DMS114 treated with DMSO at 0.1 percent for 48 hours (cell line): ENCODE data around the gene KCND3.

ENCODE experiments used
- DNase-seq: peaks from one replicate; lab custom pipeline; 2025; ENCODE audit not compliant: unreplicated experiment; lab: John Stamatoyannopoulos, UW

The KCND3 gene

DNA sequence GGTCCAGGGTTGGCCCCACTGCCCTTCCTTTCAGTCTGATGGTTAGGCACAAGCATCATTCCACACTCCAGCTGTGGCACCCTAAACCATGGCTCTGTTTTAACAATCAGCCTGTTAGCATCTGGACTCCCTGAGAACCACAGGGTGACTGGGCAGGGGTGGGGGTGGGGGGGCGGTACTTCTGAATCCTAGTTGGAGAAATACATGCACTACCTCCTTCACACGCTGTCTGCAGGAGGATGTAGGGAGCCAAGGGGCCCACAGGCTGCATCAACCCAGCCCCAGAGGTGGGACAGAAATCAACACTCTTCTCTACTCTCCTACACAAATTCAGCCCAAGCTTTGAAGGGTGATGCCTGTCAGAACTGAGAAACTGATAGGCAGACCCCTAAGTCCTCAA is 209.9 kb downstream of the KCND3 start:
- no peak for DNase-seq

DNA sequence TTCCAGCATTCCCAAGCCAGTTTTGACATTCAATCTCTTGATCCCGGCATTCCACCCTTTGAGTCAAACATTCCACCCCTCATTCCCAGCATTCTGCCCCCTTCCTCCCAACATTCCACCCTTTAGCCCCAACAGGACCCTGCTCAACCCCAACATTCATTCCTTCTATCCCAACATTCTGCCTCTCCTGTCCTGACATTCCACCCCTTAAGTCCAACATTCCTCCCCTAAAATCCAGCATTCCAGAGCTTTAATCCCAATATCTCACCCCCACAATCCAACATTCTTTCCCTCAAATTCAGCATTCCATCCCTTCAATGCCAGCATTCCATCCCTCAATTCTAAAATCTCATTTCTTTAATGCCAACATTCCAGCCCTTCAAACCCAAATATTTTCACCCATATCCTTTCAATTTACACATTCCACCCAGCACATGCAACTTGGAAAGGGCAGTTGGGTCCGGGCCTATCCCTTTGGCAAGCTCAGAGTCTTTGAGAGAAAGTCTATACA is 210.9 kb downstream of the KCND3 start:
- DNase-seq, result peak; percentile 12

DNA sequence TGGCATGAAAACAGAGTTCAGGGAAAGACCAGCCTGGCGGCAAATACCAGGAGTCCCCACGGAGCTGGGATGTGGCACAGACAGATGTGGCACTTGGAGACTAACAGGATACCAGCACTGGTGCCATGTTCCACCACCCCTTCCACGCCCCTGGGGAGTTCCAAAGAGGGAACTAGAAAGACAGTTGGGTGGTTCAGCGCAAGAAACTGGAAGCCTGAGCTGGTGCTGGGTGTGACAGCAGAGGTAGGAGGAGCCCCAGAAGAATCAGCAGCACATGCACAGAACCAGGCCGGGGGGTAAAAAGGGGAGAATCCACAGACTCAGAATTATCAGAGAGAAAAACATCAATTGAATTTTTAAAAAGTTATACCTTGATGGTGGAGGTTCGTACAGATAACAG is 211.4 kb downstream of the KCND3 start:
- no peak for DNase-seq

DNA sequence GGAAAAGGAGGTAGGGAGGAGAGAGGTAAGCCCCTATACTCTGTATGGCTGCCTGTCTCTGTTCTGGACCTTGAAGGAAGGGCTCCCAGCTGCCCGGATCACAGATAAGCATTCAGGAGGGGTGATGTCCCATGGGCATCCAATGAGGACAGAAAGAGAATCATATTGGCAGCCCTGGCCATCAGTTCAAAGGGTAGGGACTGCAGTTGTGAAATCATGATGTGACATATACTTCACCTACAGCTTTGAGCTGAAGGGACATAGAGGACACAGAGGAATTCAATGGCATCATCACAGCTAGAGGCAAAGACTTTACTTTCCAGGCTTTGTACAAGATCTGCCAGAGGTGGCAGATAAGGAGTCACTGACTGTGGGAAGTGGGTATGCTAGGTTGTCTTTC is 212.2 kb downstream of the KCND3 start:
- no peak for DNase-seq

DNA sequence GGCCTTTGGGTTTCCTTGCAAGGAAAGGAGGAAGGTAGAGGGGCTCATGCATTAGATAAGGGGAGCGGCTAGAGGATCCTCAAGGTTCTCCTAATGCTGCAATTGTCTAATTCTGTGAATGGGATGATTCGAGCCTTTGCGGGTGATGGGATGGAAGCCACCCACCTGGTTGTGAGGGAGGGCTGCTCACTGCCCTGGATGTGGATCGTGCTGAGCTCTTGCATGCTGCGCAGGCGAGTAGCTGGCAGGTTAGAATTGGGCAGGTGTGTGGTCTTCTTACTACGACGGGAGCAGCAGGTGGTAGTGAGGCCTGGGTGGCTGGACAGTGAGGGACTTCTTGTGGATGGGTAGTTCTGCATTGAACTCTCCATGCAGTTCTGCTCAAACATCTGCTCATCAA is 212.6 kb downstream of the KCND3 start:
- DNase-seq, result no peak

DNA sequence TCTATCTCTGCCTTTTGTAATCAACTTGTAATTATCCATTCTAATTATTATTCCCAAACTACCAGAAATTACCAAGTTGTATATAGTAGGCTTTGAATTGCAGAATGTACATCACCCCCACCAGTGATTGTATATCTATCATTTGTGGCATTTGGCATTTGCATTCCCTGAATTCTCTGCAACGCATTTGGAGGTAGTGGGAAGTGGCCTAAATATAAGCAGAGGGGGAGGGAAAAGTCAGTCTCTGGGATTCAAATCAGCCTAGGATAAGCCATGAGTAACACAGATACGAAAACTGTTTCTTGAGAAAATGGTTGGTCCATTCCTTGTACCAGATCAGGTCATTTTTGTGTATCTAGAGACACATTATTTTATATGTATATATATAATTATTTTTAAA is 213.1 kb downstream of the KCND3 start:
- DNase-seq, result no peak

DNA sequence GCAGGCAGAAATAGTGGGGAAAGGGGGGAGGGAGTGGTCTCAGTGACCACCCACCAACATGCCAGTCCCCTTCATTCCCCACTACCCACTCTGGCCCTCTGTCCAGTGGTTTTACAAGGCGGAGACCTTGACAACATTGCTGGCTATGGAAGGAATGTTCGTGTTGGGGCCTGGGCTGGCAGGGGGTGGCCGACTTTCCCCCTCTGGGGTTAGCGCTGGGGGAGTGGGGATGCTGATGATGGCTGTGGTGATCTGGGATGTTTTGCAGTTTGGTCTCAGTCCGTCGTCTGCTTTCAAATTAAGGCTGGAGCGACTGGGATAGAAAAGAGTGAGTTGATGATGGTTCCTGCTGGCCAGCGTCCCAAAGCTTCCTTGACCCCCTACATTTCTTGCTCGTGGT is 213.5 kb downstream of the KCND3 start:
- no peak for DNase-seq

DNA sequence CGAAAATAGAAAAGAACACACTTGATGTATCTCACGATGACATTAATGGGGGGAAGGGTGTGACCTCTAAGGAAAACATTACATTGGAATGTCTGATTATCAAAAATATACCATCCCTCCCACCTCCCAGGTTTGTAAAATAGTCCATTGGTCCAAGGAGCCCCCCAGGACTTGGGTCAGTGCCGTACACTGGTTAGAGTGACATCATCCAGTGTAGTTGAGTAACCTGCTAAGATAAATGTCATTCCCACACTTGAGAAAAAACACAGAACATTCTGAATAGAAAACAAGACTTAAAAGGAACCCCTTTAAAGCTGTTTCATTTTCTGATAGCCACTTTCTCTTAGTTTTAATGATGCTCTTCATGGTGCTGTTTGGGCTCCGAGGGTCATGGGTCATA is 218.6 kb downstream of the KCND3 start:
- no peak for DNase-seq

DNA sequence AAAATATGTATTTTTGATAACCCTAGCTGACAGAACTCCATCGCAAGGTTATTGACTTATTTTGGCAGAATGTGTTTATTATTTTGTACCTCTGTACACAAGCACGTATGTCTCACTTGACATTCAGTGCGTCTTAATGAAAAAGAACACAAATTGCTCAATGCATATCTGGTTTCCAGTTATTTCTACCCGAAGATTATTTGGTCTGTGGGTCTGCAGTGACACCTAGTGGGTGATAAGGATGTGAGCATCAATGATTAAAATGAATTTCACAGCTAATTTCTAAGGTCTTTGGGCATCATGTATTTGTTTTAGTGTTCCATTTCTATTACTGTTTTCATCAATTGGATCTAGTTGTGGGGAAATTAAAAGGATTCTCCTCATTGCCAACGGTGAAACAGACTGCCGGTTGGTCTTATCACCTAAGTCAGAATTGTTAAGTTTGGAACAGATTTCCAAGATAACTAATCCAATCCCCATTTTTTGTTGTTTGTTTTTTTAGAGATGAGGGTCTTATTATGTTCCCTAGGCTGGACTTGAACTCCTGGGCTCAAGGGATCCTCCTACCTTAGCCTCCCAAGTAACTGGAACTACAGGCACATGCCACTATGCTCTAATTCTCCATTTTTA is 219.8 kb downstream of the KCND3 start:
- DNase-seq, result peak; percentile 59

DNA sequence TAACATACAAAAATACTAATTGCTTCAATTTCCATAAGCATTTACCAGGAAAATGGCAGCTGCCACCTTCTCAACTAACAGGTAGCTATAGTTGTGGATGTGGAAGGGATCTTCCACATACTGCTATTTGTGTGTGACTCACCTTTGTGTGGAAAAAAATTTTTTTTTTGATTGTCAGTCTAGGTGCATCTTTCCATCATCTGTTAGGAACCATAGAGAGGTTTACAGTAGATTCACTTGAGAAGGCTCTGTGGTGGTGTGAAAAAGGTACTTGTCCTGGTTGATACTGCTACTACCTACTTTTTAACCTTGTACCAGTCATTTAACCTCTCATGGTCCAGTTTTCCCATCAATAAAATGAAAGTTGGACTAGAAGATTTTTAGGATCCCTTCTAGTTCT is 220.8 kb downstream of the KCND3 start:
- no peak for DNase-seq

DNA sequence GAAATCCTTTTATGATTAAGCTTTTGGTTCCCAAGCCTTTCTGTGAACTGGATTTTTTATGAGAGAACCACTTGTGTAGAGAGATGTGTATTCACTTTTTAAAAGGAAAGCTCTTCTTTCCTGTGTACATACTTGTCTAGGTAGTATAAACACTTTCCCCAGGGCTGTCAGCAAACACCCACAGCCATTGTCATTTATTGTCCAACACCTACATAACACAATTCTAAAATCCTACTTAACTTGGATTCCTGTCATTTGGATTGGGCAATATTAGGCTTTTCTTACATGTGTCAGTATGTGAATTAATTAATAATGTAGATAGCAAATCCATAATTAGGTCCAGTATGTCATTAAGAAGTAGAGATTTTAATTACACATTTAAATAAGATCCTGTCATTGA is 221.4 kb downstream of the KCND3 start:
- no peak for DNase-seq

DNA sequence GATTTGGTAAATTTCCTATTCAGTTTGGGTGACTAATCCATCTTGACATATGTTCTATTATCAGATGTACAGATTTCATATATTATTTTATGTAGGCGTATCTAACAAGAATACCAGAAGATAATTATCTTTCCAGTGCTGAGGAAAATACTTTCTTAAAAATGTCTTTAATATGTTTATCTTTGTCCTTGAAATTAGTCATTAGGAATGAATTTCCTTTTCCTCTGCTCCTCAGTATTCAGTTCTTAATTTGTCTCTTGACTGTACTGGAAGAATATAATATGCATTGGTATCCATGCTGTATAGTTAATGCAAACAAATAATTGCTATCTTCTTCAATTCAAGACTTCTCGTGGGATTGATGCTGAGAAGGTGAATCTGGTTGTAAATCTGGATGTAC is 227.1 kb downstream of the KCND3 start:
- no peak for DNase-seq

DNA sequence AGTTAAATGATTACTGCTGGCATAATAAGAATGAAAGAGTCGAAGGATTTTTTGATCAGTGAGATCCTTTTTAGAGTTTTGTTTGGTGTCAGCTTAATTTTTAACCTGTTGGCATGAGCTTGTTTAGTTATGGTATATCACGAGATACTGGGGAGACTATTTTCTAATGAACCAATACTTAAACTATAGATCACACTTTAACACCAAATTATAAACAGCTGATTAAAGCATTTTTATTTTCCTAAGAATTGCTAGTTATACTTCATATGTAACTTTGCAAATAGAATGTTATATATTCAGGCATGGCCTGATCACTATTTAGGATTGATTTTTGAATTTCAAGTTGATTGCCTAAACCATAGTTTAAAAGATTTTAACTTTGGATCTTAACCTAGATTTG is 227.8 kb downstream of the KCND3 start:
- DNase-seq, result no peak

DNA sequence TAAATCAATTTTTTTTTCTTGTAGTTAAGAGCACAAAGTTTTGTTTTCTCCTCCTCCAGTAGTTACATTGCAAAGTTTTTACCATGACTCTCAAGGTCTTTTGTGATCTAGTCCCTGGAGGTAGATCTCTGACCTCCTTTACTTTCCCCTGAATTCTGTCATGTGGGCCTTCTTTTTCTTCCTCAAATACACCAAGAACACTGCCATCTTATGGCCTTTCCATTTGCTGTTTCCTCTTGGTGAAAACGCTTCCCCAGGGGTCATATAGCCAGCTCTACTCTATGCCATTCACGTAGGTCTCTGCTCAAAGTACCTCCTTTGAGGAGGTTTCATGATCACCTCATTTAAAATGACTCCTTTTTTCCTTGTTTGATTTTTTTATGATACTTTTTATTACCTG is 231.1 kb downstream of the KCND3 start:
- DNase-seq, result peak; percentile 9

DNA sequence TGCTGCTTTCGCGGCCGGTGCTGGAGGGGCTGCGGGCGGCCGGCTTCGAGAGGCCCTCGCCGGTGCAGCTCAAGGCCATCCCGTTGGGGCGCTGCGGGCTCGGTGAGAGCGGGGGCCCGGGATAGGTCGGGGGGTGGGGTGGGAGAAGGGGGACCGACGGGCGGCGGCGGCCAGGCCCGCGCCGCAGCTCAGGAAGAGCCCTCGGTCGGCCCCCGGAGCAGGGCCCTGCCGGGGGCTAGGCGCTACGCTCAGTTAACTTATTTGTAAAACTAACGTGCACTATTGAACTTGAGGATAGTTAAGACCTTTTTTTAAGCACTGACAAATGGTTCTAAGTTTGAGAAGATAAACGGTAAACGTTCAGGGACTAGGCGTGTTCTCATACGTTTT is 233.3 kb downstream of the KCND3 start:
- no peak for DNase-seq

DNA sequence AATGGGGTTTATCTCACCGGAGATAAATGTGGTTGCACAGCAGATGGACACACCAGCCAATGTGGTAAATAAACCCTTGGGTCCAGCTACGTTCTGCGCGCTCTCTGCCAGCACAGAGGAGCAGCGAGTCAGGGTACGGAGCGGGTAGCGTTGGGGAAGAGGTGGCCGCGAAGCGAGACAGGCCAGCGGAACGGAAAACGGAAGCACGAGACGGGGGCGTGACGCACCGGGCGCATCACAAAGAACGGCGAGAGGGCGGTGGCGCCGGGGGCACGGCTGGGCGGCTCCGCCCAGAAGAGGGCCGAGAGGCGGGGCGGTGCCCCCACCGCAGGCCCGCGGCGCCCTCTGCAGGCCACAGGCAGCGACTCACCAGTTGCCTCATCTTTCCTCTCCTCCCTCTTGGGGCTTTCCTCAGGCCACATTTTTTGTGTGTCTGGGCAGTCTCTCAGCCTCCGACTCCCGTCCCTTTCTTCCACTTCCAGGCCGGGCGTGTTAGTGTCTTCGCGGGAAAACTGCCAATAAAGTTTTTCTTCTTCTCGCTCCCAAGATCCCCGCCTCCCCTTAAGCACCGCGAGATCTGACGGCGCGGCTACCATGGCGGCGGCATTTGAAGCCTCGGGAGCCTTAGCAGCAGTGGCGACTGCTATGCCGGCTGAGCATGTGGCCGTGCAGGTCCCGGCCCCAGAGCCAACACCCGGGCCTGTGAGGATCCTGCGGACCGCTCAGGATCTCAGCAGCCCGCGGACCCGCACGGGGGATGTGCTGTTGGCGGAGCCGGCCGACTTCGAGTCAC is 233.9 kb downstream of the KCND3 start, which contains the start of gene DDX20:
DDX20 (plus strand) TSS at position 571 of the 793 bp plus-strand sequence; CDS start at position 595, 24 bp downstream.
- DNase-seq, result peak; percentile 98

DNA sequence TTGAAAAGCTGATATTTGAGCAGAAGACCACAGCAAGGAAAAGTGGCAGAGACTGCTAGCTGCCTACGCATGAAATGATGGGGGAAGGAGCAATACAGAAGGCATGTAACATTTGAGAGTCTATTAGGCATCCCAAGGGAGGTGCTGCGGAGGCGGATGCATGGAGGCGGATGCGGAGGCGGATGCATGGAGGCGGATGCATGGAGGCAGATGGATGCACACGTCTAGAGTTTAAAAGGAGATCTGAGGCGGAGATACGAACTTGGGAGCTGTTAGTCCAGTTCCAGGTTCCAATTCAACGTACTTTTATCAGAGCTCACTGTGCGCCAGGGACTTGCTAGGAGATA is 234.5 kb downstream of the KCND3 start:
- DNase-seq, result peak; percentile 52

DNA sequence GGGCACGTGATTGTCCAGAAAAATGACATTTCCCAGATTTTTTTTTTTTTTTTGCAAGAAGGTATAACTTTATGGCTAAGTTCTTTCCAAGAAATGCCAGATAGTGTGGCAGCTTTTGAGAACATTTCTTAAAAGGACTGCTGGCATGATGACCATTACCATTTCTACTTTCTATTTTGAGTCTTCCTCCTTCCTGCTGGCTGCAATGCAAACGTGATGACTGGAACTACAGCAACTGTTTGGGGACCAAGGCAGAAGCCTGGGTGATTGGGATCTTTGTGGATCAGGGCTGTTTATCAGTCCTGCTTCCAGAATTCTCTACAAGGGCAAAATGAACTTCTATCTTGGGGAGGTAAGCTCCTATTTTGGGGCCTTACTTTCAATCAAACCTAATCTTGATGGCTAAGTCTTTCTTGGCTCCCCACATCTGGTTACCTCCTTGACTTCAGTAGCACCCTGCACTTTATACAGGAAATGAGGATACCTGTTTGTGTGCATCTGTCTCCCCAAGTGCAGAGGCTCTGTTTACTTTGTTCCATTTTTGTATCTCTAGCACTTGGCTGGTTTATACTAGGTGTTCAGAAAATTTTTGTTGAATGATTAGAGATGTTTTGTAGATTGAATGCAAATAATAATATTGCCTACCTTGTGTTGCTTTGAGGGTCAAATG is 237.4 kb downstream of the KCND3 start:
- no peak for DNase-seq

DNA sequence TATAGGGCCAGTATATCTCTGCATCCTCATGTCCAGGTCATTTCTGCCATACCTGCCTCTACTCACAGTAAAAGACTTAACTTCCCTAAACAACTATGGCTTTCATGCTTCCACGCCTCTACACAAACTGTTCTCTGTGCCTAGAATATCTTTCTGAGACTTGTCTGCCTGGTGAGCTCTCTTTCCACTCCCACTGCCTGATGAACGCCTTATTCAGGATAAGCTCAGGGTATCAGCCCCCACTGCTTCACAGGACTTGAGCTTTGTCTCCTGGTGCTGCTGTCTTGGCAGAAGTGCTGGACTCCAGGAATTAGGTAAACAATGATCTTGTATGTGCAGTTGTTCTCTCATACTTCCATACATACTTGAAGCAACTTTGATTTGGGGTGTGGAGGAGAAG is 238.6 kb downstream of the KCND3 start:
- DNase-seq, result no peak

DNA sequence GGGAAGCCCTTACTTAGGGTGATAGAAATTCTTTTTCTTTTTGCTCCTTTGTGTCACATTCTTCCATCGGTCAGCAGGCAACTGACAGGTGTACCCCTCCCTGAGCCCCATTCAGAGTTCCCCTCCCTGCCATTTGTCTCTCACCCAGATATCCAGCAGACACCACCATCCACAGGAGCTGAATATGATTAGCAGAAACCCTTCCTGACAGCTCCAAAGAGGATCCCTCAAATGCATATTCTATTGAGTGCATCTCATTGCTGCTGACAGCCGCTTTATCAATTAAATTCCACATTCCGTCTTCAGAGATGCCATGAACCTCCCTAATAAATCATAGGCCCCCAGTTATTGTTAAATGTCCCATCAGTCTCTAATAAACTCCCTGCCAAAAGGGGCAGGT is 239.8 kb downstream of the KCND3 start:
- no peak for DNase-seq

DNA sequence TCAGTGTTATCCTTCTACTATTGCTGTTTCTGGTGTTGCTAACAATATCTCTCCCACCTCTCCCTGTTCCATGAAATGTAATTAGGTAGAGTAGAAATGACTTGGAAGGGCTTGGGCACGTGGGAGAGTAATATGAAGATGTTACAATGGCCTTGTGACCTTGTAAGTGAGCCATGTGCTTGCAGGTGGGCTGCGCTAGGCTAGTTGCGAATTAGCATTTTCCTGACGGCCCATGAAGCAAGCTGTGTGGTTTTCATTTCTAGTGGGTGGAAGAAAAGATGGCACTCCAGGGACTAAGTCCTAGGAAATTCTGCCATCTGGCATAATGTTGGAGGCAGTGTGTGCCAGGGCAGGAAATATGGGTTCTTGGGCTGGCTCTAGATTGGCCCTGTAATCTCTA is 241.5 kb downstream of the KCND3 start:
- no peak for DNase-seq

DNA sequence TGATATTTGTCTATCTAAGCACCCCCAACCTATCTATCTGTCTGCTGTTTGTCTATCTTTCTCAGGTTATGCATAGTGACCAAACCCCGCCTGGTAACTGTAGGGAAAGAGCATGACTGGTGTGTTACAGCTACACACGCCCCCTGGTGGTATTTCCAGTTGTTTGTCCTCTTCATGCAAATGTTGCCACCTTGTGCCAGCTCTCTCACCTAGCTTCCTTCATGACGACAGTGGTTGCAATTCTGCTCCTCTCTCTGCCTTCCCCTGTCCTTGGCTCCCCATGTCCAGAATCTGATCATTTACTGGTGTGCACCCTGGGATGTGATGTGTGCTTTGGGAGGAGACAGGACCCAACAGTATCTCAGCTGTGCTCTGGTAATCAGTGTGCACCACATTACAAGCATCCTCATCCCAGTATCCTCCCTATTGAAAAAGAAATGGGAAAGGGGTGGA is 242.2 kb downstream of the KCND3 start:
- DNase-seq, result peak; percentile 32
